ENCODE data around the gene RPLP2. TPM values are rescaled to one million over a fixed set of nuclear protein-coding genes. Genes with fewer than 3 reads are reported as not detected.

Gene RPLP2
- total RNA-seq, 4 donors from 2014 or later: 314 to 600 (median 440) TPM

GRCh38 chr11:836700-837099 is 26.9 kb downstream of the RPLP2 start:
- peak overlapping the region in 3 of 4 donors; percentile 3 to 97 (median 92) for H3K27ac ChIP-seq
- H3K4me3 ChIP-seq: no peak overlapping the region
- DNase-seq (no peak), ATAC-seq (no peak)
- TF ChIP-seq CTCF (IDR thresholded peaks at IDR 0.05 in 4 of 5, conservative IDR thresholded peaks at IDR 0.05 in 1 of 5) (no peak), POLR2A (IDR thresholded peaks at IDR 0.05) (no peak)
- no peaks in the 10 kb centered on the region for H3K27me3 ChIP-seq
- H3K36me3 ChIP-seq: peaks cover 0 to 45% of the 10 kb centered on the region in 2 donors
- in situ Hi-C loops (cut with MboI; ENCODE audit: low sequenced_read_pairs in 4 of 4) (no loop called here), intact Hi-C loops (cut with DNase I; ENCODE audit: low total_unique reads) (no loop called here)
- no peaks in the 10 kb centered on the region for H3K9me3 ChIP-seq
- H3K4me1 ChIP-seq: peaks cover 33 to 43% of the 10 kb centered on the region in 2 donors

- Histone ChIP-seq H3K4me3 (no peak overlapping the region), H3K9me3 (no peaks in the 10 kb centered on the region), H3K36me3 (peaks cover 0 to 45% of the 10 kb centered on the region in 2 donors), H3K27me3 (no peaks in the 10 kb centered on the region), H3K4me1 (peaks cover 34 to 42% of the 10 kb centered on the region in 2 donors), H3K27ac (peak overlapping the region in 3 of 4 donors; percentile 3 to 97 (median 92))
- intact Hi-C loops (cut with DNase I; ENCODE audit: low total_unique reads): no loop called here
- TF ChIP-seq CTCF (IDR thresholded peaks at IDR 0.05 in 4 of 5, conservative IDR thresholded peaks at IDR 0.05 in 1 of 5) (no peak), POLR2A (IDR thresholded peaks at IDR 0.05) (no peak)
- in situ Hi-C loops (cut with MboI; ENCODE audit: low sequenced_read_pairs in 4 of 4): no loop called here
- DNase-seq (no peak), ATAC-seq (no peak)
These were observed 27.6 kb downstream of the RPLP2 start for GRCh38 chr11:837189-837989.

- Histone ChIP-seq H3K27ac (peak overlapping the region in 1 of 4 donors; percentile 97), H3K9me3 (no peaks in the 10 kb centered on the region), H3K36me3 (peaks cover 0 to 45% of the 10 kb centered on the region in 2 donors), H3K4me1 (peaks cover 34 to 40% of the 10 kb centered on the region in 2 donors), H3K4me3 (no peak overlapping the region), H3K27me3 (no peaks in the 10 kb centered on the region)
- no peak for TF ChIP-seq POLR2A (IDR thresholded peaks at IDR 0.05)
- no peak for TF ChIP-seq CTCF (IDR thresholded peaks at IDR 0.05 in 4 of 5, conservative IDR thresholded peaks at IDR 0.05 in 1 of 5)
- intact Hi-C loops (cut with DNase I; ENCODE audit: low total_unique reads): no loop called here
- no peak for ATAC-seq
- no peak for DNase-seq
- in situ Hi-C loops (cut with MboI; ENCODE audit: low sequenced_read_pairs in 4 of 4): no loop called here
These were observed 28.2 kb downstream of the RPLP2 start for GRCh38 chr11:837990-838307.

GRCh38 chr11:838441-839279 is 28.9 kb downstream of the RPLP2 start:
- in situ Hi-C loops (cut with MboI; ENCODE audit: low sequenced_read_pairs in 4 of 4): no loop called here
- Histone ChIP-seq H3K27ac (peak overlapping the region in 2 of 4 donors; percentile 24 to 97), H3K36me3 (peaks cover 0 to 45% of the 10 kb centered on the region in 2 donors), H3K27me3 (no peaks in the 10 kb centered on the region), H3K4me3 (no peak overlapping the region), H3K4me1 (peaks cover 31 to 41% of the 10 kb centered on the region in 2 donors), H3K9me3 (no peaks in the 10 kb centered on the region)
- intact Hi-C loops (cut with DNase I; ENCODE audit: low total_unique reads): no loop called here
- TF ChIP-seq CTCF (IDR thresholded peaks at IDR 0.05 in 4 of 5, conservative IDR thresholded peaks at IDR 0.05 in 1 of 5) (no peak), POLR2A (IDR thresholded peaks at IDR 0.05) (no peak)
- DNase-seq (no peak), ATAC-seq (no peak)
